Measurements from ENCODE around the gene NKX1-2.

Gene NKX1-2

GRCh38 chr10:124450012-124450782 is at the start of gene NKX1-2:
NKX1-2 (minus strand) TSS chr10:124450035; CDS start chr10:124449943, 92 bp downstream.
- no peak for DNase-seq

GRCh38 chr10:124498056-124498455 is 48.2 kb upstream of the NKX1-2 start:
- no peak for DNase-seq

GRCh38 chr10:124497196-124497881 is 47.5 kb upstream of the NKX1-2 start:
- no peak for DNase-seq

- no peak for DNase-seq
These were observed 46.8 kb upstream of the NKX1-2 start for GRCh38 chr10:124496620-124497019.

GRCh38 chr10:124496150-124496549 is 46.3 kb upstream of the NKX1-2 start:
- no peak for DNase-seq

GRCh38 chr10:124495725-124496124 is 45.9 kb upstream of the NKX1-2 start:
- no peak for DNase-seq

DNA sequence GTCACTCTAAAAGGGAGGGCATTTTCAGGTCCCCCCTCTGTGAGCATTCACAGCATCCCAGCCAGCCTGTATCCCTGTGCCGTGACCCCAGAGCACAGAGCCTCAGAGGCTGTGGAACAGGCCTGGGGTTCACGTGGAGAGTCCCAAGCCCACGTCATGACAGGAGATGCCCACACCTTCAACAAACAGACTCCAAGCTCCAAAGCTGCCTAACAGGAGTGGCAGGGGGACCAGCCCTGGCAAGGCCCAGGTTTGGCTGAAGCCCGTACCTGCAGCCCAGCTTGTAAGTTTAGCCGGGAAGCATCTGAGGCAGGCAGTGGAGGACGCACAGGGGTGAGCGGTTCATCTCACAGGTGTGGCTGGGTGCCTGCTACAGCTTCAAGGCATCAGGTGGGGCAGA is 45.3 kb upstream of the NKX1-2 start:
- no peak for DNase-seq

- DNase-seq, result no peak
These were observed 44.4 kb upstream of the NKX1-2 start for GRCh38 chr10:124494046-124494807.

DNA sequence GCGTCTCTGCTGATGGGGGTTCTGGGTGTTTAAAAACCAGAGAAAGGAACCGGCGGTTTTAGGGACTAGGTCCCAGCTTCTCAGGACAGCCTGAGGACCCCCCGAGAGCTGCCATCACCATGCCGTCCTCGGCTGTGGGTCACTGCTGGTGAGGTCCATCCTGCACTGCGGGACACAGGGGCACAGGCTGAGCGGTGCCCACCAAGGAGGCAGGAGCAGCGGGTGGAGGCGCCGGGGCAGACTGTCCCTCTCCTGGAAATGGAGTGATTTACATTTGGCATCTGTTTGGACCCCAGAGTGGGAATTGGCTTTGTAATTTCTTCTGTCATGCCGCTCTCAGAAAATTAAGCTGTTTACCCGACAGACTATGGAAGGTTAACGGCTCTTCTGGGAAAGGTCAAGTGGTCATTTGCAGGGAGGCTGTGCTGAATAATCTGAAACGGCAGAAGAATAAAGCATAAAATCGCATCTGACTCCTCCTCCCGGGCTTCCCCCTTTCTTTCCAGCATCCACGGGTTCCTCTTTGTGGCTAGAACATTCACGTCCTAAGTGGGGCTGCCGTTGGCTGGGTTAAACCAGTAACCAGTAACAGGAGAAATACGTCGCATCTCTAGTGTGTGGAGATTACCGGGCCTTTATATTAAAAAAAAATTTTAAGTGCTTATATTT is 43.5 kb upstream of the NKX1-2 start:
- peak; percentile 22 for DNase-seq

DNA sequence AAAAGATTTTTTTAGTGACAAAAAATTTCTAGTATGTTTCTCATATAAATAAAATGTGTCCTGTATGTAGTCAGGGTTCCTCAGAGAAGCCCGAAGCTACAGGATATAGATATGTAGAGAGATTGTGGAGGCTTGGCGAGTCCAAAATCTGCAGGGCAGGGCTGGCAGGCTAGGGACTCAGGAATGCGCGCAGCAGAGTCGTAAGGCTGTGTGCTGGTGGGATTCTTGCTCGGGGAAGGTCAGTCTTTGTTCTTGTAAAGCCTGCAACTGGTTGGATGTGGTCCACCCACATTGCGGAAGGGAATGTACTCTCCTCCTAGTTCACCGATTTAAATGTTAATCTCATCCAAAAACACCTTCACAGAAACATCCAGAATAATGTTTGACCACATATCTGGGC is 42.4 kb upstream of the NKX1-2 start:
- DNase-seq, result no peak

DNA sequence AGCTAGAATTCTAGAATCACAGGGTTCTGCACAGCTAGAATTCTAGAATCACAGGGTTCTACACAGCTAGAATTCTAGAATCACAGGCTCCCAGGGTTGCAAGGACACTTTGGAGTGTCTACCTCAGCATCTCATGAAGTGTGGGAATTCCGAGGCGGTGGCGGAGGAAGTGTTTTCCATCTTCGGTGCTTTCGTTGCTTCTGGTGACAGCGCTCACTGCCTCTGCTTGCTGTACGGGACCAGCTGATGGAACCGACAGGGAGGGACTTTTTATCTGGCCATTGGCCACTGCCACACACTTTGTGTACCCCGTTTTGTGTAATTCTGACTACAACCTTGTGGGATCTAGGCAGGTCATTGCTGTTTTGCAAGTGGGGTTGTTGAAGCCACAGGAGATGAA is 41.3 kb upstream of the NKX1-2 start:
- DNase-seq, result no peak

GRCh38 chr10:124486635-124487034 is 36.8 kb upstream of the NKX1-2 start:
- no peak for DNase-seq

DNA sequence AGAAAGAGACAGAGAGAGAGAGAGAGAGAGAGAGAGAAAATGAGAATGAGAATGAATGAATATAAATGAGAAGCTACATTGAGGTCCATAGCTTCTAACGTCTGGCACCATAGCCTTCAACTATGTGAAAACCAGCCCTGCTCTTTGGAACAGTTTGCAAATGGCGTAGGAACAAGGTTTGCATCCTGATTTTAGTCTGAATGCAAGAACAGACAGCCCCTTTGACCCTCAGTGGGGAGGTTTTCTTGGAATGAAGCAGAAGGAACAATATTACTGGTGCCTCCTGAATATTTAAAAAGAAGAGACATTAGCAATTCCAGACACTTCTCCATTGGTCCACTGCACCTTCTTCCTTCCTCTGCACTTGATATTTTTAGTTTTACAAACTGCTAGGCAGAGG is 34.8 kb upstream of the NKX1-2 start:
- DNase-seq, result no peak

DNA sequence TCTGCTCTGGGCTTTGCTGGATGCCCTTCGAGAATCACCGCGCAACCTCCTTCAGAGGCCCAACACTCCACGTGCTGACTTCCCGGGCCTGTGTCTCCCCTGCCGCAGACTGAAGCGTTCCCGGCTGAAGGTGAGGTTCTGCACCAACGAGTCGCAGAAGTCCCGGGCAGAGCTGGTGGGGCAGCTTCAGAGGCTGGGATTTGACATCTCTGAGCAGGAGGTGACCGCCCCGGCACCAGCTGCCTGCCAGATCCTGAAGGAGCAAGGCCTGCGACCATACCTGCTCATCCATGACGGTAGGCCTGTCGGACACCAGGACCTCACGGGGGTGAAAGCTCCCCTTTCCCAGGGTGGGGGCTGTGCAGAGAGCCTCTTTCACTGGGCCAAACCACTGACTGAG is 34.2 kb upstream of the NKX1-2 start:
- no peak for DNase-seq

- DNase-seq, result no peak
These were observed 33.0 kb upstream of the NKX1-2 start for GRCh38 chr10:124482876-124483275.

- DNase-seq, result no peak
These were observed 32.5 kb upstream of the NKX1-2 start for GRCh38 chr10:124482236-124482800.

DNA sequence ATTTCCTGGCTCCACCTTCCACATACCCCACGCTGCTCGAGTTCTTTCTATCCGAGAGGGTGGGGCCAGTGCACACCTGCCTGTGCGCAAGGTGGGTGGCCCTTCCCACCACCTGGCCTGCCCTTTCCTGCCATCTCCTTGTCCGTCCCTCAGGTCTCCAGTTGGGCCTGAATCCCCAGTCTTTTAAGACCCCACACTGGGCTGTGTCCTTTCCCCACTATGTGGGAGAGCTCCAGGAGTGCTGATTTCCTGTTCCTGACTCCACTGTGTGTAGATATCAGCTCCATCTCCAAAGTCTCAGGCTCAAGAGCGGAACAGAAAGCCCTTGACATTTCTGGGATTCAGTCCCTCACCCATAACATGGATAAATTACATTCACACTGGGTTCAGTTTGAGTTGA is 31.9 kb upstream of the NKX1-2 start:
- DNase-seq, result no peak

DNA sequence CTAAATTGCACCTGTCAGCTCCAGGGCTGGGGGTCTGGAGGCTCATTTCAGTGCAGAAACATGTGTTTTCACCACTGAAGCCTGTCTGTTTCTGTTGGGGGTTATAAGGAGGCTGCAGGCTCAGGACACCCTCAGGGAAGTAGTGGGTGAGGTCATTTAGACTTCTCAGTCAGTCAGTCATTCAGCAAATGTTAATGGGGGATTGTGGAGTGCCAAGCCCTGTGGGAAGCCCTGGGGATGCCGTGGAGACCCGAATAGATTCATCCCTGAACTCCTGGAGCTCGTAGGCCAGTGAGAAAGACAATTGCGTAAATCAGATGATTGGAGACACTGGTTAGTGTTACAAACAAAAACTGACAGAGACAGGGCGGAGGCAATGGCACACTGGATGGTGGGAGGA is 31.0 kb upstream of the NKX1-2 start:
- DNase-seq, result no peak

GRCh38 chr10:124478515-124478914 is 28.7 kb upstream of the NKX1-2 start:
- DNase-seq, result no peak

DNA sequence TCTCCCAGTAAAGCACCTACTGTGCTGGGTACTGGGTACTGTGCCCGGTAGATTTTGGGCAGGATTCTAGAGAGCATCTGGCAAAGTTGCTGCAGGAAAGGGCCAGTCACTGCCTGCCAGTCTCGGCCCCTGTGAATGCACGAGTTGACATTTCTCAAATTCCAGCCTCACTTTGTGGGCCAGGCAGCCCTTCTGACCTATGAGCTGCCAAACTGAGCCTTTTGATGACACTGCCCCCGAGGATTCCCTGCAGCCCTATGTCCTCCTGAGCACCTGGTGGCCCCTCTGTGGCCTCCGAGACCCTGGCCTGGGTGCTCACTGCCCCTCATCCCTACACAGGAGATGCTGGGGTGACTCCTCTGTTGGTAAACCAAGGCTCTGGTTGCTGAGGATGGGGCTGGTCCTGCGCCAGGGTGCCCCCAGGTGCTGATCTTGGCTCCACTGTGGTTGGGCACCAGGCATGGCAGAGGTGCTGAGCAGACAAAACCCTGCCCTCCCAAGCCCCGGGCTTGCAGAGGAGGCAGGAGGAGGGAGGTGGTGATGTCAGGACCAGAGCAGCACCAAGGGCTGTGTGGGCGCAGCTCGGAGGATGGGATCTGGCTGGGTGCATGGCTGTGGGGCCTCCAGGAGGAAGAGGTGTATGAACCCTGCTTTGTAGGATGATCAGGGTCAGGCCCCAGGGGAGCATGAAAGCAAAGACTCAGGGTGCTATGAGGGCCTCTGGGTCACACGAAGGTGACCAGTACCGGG is 28.0 kb upstream of the NKX1-2 start:
- no peak for DNase-seq

- no peak for DNase-seq
These were observed 26.3 kb upstream of the NKX1-2 start for GRCh38 chr10:124476043-124476725.
